OCI-LY1 (cell line): Measurements from ENCODE around the gene COL16A1.

Experiments used
- EZH2 ChIP-seq: fragments of 200-600 bp; sonication (generic), shearing (Covaris generic); IDR thresholded peaks from 2 replicates; pipeline ENCODE4 v1.8.0; 2017; ENCODE audit warnings: borderline replicate concordance, mixed run types, mild to moderate bottlenecking, antibody characterized with exemption, low read length, moderate library complexity, mixed read lengths
- TF ChIP-seq, protein P1 (sequence below): fragments of 200-600 bp; sonication (generic), shearing (Covaris generic); IDR thresholded peaks from 2 replicates; pipeline ENCODE4 v1.5.1; 2017; ENCODE audit warnings: mild to moderate bottlenecking, antibody characterized with exemption, low read length, moderate library complexity, mixed read lengths

DNA sequence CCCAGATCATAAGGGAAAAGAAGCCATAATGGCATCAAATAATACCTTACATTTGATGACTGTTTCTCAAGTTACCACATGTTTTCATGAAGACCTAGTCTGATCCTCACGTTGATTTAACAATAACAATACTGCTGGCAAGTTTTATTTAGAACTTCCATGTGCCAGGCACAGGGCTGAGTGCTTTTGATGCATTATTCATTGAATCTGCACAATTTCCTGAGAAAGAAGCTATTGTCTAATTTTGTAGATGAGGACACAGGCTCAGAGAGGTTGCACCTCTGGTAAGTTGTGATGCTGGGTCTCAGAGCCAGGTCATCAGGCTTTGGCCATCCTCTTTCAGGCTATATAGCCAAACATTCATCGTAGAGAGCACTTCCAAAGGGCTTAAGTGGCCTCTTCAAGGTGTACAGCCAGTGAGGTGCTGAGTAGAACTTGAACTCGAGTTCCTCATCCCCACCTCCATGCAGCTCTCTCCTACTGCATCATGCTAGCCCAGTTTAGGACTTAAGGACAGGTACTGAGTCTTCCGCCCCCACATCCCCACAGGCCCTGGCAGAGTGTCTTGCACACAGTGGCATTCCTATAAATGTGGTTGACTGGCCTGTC, 50.8 kb downstream of the COL16A1 start:
- TF ChIP-seq, protein P1, sequence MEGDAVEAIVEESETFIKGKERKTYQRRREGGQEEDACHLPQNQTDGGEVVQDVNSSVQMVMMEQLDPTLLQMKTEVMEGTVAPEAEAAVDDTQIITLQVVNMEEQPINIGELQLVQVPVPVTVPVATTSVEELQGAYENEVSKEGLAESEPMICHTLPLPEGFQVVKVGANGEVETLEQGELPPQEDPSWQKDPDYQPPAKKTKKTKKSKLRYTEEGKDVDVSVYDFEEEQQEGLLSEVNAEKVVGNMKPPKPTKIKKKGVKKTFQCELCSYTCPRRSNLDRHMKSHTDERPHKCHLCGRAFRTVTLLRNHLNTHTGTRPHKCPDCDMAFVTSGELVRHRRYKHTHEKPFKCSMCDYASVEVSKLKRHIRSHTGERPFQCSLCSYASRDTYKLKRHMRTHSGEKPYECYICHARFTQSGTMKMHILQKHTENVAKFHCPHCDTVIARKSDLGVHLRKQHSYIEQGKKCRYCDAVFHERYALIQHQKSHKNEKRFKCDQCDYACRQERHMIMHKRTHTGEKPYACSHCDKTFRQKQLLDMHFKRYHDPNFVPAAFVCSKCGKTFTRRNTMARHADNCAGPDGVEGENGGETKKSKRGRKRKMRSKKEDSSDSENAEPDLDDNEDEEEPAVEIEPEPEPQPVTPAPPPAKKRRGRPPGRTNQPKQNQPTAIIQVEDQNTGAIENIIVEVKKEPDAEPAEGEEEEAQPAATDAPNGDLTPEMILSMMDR = no peak
- TF ChIP-seq EZH2 = no peak
